Common myeloid progenitor, CD34-positive (primary cell): Measurements from ENCODE around the gene ADAM12.

ENCODE experiments used
- CTCF ChIA-PET: fragments of 350-600 bp; sonication (Branson Sonifier 250); formaldehyde crosslinking; loops from one replicate; lab custom pipeline; 2021; ENCODE audit warnings: antibody characterized with exemption; lab: Charles Lee
- POLR2A ChIA-PET: fragments of 350-600 bp; sonication (Branson Sonifier 250); formaldehyde crosslinking; loops from one replicate; lab custom pipeline; 2021; ENCODE audit warnings: antibody characterized with exemption; lab: Charles Lee
- DNase-seq, 3 donors: peaks; one replicate each; pipeline versions ENCODE4 v3.0.0 to v3.0.0-alpha.2; 2013
- H3K27ac ChIP-seq, 2 experiments: 1 replicate in 1 of 2; 2 replicates in 1 of 2; pipeline ENCODE4 v1.7.0; 2013; ENCODE audit warnings: inconsistent platforms in 2 of 2, low read length in 2 of 2, mild to moderate bottlenecking in 2 of 2, low read depth in 1 of 2, moderate library complexity in 1 of 2; ENCODE audit not compliant: severe bottlenecking in 2 of 2, insufficient read depth in 1 of 2, poor library complexity in 1 of 2
- H3K27me3 ChIP-seq, 5 experiments: replicated peaks in 2 of 5; 1 replicate in 3 of 5; 2 replicates in 2 of 5; pipeline versions ENCODE4 v1.6.1 to v1.7.0; 2013; ENCODE audit warnings: low read length in 4 of 5, mild to moderate bottlenecking in 2 of 5, moderate library complexity in 2 of 5, inconsistent platforms in 1 of 5; ENCODE audit not compliant: insufficient read depth in 5 of 5, control insufficient read depth in 4 of 5
- H3K36me3 ChIP-seq, 4 experiments: 1 replicate in 2 of 4; 2 replicates in 2 of 4; pipeline versions ENCODE4 v1.6.1 to v1.7.0; 2013; ENCODE audit warnings: low read length in 3 of 4, control low read depth in 1 of 4, mild to moderate bottlenecking in 1 of 4; ENCODE audit not compliant: control insufficient read depth in 4 of 4, insufficient read depth in 4 of 4
- H3K4me1 ChIP-seq, 4 experiments: 1 replicate in 3 of 4; 2 replicates in 1 of 4; pipeline versions ENCODE4 v1.6.1 to v1.7.1; 2013; ENCODE audit warnings: low read length in 3 of 4, mild to moderate bottlenecking in 3 of 4, control low read depth in 1 of 4, inconsistent platforms in 1 of 4, moderate library complexity in 1 of 4; ENCODE audit not compliant: control insufficient read depth in 4 of 4, insufficient read depth in 4 of 4; ENCODE audit errors: control extremely low read depth in 1 of 4
- H3K4me3 ChIP-seq, 7 experiments: 1 replicate in 4 of 7; 2 replicates in 3 of 7; pipeline versions ENCODE4 v1.5.1 to v1.7.0; 2013; ENCODE audit warnings: mild to moderate bottlenecking in 7 of 7, low read length in 6 of 7, moderate library complexity in 6 of 7, inconsistent platforms in 2 of 7, low read depth in 2 of 7, control low read depth in 1 of 7; ENCODE audit not compliant: insufficient read depth in 4 of 7, control insufficient read depth in 1 of 7; ENCODE audit errors: extremely low read depth in 1 of 7
- H3K9me3 ChIP-seq, 5 experiments: 1 replicate in 4 of 5; 2 replicates in 1 of 5; pipeline versions ENCODE4 v1.6.1 to v1.7.1; 2013; ENCODE audit warnings: low read length in 4 of 5, mild to moderate bottlenecking in 2 of 5, inconsistent platforms in 1 of 5, low read depth in 1 of 5, moderate library complexity in 1 of 5; ENCODE audit not compliant: control insufficient read depth in 4 of 5, insufficient read depth in 2 of 5; ENCODE audit errors: control extremely low read depth in 1 of 5
- WGBS: methylation state at CpG from one replicate; pipeline ENCODE4 v1.1.5; 2013; ENCODE audit not compliant: insufficient coverage; 5-methylcytosine and 5-hydroxymethylcytosine counted together

ADAM12 gene

GRCh38 chr10:126153711-126154628 is 234.3 kb downstream of the ADAM12 start:
- POLR2A ChIA-PET, result no interaction called here
- peaks cover 0 to 9% (median 3%) of the 10 kb centered on the region in 5 experiments for H3K9me3 ChIP-seq
- CTCF ChIA-PET, result no interaction called here
- peaks cover 0 to 3% (median 0%) of the 10 kb centered on the region in 4 experiments for H3K4me1 ChIP-seq
- H3K4me3 ChIP-seq, result no peak overlapping the region
- H3K36me3 ChIP-seq, result no peaks in the 10 kb centered on the region
- DNase-seq, result no peak
- WGBS, result 42% methylated on average over 2 of the region's 2 CpGs
- H3K27me3 ChIP-seq, result peaks cover 0 to 5% (median 0%) of the 10 kb centered on the region in 5 experiments
- H3K27ac ChIP-seq, result no peak overlapping the region

- 74% methylated on average over 2 of the region's 7 CpGs for WGBS
- Histone ChIP-seq H3K4me1 (peaks cover 0 to 15% (median 12%) of the 10 kb centered on the region in 4 experiments), H3K27ac (no peak overlapping the region), H3K36me3 (no peaks in the 10 kb centered on the region), H3K4me3 (no peak overlapping the region), H3K9me3 (peaks cover 0 to 9% (median 3%) of the 10 kb centered on the region in 5 experiments), H3K27me3 (no peaks in the 10 kb centered on the region)
- peak in 2 of 3 donors; percentile 47 to 58 for DNase-seq
- ChIA-PET POLR2A (no interaction called here), CTCF (interaction anchor here (0.8 to 1.6 kb wide), 2 partner anchors 9 to 16 kb away, joined by 3 to 4 read pairs; no protein-coding TSS in a partner anchor)
Measured at GRCh38 chr10:126147866-126148587, 240.2 kb downstream of the ADAM12 start.

- H3K27ac ChIP-seq, result no peak overlapping the region
- H3K36me3 ChIP-seq, result no peaks in the 10 kb centered on the region
- peak; percentile 22 to 43 (median 25) for DNase-seq
- peaks cover 0 to 15% (median 12%) of the 10 kb centered on the region in 4 experiments for H3K4me1 ChIP-seq
- ChIA-PET POLR2A (no interaction called here), CTCF (interaction anchor here (1.6 kb wide), 1 partner anchor 15 kb away, joined by 3 read pairs; no protein-coding TSS in a partner anchor)
- peaks cover 0 to 9% (median 3%) of the 10 kb centered on the region in 5 experiments for H3K9me3 ChIP-seq
- 94% methylated on average over 4 of the region's 6 CpGs for whole genome bisulfite sequencing
- no peaks in the 10 kb centered on the region for H3K27me3 ChIP-seq
- no peak overlapping the region for H3K4me3 ChIP-seq
Measured at GRCh38 chr10:126146771-126147170, 241.5 kb downstream of the ADAM12 start.

- POLR2A ChIA-PET, result no interaction called here
Measured at GRCh38 chr10:126143117-126143516, 245.2 kb downstream of the ADAM12 start.

GRCh38 chr10:126140746-126141273 is 247.5 kb downstream of the ADAM12 start:
- Histone ChIP-seq H3K27me3 (no peaks in the 10 kb centered on the region), H3K4me3 (no peak overlapping the region), H3K27ac (no peak overlapping the region), H3K4me1 (peaks cover 6 to 12% (median 9%) of the 10 kb centered on the region in 4 experiments), H3K36me3 (no peaks in the 10 kb centered on the region), H3K9me3 (peaks cover 0 to 4% (median 0%) of the 10 kb centered on the region in 5 experiments)
- POLR2A ChIA-PET, result no interaction called here
- CTCF ChIA-PET, result no interaction called here
- no peak for DNase-seq
- 91% methylated on average over 3 of the region's 4 CpGs for WGBS

More at GRCh38 chr10:126143117-126143516, 245.2 kb downstream of the ADAM12 start:
- CTCF ChIA-PET, result no interaction called here
- peaks cover 0 to 11% (median 5%) of the 10 kb centered on the region in 4 experiments for H3K4me1 ChIP-seq
- DNase-seq, result no peak
- H3K36me3 ChIP-seq, result no peaks in the 10 kb centered on the region
- WGBS, result 100% methylated on average over 2 of the region's 2 CpGs
- no peaks in the 10 kb centered on the region for H3K27me3 ChIP-seq
- no peak overlapping the region for H3K27ac ChIP-seq
- no peaks in the 10 kb centered on the region for H3K9me3 ChIP-seq
- no peak overlapping the region for H3K4me3 ChIP-seq

GRCh38 chr10:126137562-126138221 is 250.6 kb downstream of the ADAM12 start:
- Histone ChIP-seq H3K27me3 (no peaks in the 10 kb centered on the region), H3K27ac (no peak overlapping the region), H3K4me1 (peaks cover 12 to 22% (median 17%) of the 10 kb centered on the region in 4 experiments), H3K36me3 (no peaks in the 10 kb centered on the region), H3K4me3 (no peak overlapping the region), H3K9me3 (peaks cover 0 to 4% (median 0%) of the 10 kb centered on the region in 5 experiments)
- POLR2A ChIA-PET, result no interaction called here
- CTCF ChIA-PET, result no interaction called here
- 100% methylated on average over 1 of the region's 4 CpGs for WGBS
- no peak for DNase-seq
